Measurements from ENCODE around the gene ESYT2.
"Not testable (repeated sequence)": the region's sequence is repeated elsewhere in the genome, so short reads cannot be mapped to it uniquely, and the experiment has no call there.

ESYT2 gene, protein sequence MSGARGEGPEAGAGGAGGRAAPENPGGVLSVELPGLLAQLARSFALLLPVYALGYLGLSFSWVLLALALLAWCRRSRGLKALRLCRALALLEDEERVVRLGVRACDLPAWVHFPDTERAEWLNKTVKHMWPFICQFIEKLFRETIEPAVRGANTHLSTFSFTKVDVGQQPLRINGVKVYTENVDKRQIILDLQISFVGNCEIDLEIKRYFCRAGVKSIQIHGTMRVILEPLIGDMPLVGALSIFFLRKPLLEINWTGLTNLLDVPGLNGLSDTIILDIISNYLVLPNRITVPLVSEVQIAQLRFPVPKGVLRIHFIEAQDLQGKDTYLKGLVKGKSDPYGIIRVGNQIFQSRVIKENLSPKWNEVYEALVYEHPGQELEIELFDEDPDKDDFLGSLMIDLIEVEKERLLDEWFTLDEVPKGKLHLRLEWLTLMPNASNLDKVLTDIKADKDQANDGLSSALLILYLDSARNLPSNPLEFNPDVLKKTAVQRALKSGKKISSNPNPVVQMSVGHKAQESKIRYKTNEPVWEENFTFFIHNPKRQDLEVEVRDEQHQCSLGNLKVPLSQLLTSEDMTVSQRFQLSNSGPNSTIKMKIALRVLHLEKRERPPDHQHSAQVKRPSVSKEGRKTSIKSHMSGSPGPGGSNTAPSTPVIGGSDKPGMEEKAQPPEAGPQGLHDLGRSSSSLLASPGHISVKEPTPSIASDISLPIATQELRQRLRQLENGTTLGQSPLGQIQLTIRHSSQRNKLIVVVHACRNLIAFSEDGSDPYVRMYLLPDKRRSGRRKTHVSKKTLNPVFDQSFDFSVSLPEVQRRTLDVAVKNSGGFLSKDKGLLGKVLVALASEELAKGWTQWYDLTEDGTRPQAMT

DNA sequence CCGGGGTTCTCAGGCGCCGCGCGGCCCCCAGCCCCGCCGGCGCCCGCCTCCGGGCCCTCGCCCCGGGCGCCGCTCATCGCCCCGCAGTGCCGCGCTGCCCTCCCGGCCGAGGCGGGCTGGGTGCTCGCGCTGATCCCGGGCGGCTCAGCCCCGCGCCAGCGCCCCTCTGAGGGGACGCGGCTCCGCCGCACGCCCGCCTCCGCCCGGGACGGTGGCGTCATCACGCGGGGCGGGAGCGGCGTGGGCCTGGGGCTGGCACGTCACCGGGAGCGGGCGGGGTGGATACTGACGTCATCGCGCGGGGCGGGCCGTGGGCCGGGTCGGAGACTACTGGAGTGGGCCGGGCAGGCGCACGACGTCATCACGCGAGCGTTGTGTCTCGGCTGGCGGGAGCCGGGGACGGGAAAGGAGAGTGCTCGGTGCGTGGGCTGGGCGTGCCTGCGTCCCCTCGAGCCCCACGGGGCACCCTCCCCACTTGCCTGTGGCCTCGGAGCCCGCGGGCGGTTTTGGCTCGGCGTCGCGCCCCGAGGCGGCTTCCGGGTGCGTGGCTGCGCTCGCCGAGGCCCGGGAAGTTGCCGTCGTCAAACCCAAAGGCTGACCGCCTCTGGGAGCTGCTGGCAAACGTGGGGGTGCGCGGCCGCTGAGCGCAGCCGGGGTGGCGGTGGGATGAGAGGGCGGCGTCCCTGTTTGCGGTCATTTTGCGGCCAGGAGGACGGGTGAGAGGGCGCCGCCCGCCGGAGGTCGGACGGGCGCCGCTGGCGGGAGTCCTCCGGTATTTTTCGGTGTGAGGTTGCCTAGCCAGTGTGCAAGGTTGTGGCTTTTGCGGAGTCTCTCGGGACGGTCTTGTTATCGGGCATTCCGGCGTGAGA, at the start of gene ESYT2:
Gene ESYT2, minus strand, starts transcription at position 168 of the 869 bp plus-strand sequence. Its CDS starts 91 bp downstream, at position 77.
- DNase-seq (ENCODE audit: low spot score), result peak; percentile 89
- no peak for FAIRE-seq

DNA sequence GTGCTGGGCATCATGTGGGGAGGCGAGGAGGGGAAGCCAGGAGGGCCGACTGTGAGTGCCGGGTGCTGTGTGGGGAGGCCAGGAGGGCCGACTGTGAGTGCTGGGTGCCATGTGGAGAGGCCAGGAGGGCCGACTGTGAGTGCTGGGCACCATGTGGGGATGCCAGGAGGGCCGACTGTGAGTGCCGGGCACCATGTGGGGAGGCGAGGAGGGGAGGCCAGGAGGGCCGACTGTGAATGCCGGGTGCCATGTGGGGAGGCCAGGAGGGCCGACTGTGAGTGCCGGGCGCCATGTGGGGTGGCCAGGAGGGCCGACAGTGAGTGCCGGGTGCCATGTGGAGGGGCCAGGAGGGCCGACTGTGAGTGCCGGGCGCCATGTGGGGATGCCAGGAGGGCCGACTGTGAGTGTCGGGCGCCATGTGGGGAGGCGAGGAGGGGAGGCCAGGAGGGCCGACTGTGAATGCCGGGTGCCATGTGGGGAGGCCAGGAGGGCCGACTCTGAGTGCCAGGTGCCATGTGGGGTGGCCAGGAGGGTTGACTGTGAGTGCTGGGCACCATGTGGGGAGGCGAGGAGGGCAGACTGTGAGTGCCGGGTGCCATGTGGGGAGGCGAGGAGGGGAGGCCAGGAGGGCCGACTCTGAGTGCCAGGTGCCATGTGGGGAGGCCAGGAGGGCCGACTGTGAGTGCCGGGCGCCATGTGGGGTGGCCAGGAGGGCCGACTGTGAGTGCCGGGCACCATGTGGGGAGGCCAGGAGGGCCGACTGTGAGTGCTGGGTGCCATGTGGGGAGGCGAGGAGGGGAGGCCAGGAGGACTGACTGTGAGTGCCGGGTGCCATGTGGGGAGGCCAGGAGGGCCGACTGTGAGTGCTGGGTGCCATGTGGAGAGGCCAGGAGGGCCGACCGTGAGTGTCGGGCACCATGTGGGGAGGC, 49.1 kb upstream of the ESYT2 start:
- not testable (repeated sequence) for DNase-seq (ENCODE audit: low spot score); FAIRE-seq

DNA sequence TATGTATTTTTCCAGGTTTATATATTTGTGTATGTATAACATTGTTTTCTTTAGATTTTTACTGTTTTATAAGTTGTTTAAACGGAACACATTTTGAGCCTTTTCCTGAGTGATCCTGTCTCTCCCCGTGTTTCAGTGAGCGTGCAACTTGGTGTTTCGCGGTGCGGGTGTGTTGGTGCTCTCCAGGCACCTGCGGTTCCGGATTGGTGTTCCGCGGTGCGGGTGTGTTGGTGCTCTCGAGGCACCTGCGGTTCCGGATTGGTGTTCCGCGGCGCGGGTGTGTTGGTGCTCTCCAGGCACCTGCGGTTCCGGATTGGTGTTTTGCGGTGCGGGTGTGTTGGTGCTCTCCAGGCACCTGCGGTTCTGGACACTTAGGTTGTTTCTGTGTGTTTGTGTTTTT, 47.7 kb upstream of the ESYT2 start:
- FAIRE-seq (no peak), DNase-seq (ENCODE audit: low spot score) (no peak)

DNA sequence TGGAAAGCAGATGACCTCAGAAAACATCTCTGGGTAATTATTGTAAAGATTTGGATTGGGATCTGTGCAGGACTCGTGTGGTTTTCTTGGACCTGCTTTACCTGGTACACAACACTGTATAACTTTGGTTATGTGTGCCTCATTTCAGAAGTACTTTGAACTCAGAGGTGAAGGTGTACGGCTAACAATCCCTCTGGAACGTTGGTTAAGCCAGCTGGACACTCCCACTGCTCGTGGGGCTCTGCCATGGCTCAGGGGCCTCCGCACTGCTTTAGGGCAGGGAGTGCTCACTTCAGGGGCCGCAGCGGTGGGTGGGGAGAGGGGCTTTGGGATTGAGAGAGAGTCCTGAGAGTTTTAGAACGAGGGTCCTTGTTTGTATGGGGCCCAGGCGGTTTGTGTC, 40.6 kb upstream of the ESYT2 start:
- DNase-seq (ENCODE audit: low spot score), result no peak
- FAIRE-seq, result no peak

DNA sequence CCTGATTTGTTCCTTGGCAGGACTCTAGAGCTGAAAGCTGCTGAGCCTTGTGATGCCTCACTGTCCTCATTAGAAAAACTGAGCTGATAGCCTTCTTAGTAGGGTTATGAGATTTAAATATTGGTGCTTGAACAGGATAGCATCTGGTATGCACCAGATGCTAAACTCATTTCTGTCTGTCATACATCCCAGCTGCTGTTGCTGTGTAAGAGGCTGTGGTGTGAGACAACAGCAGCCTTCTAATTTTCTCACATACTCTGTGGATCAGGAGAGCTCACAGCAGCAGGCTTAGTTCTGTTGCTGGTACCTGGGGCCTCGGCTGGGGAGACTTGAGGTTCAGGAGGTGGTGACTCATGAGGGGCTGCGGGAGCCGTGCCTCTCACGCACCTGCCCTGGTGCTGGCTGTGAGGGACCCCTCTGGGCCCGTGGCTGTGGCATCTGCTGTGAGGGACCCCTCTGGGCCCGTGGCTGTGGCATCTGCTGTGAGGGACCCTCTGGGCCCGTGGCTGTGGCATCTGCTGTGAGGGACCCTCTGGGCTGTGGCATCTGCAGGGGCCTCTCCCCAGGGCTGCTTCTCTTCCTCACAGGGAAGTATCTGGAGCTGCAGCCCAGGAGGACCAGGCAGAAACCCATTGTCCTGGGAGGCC, 39.6 kb upstream of the ESYT2 start:
- FAIRE-seq, result no peak
- no peak for DNase-seq (ENCODE audit: low spot score)

DNA sequence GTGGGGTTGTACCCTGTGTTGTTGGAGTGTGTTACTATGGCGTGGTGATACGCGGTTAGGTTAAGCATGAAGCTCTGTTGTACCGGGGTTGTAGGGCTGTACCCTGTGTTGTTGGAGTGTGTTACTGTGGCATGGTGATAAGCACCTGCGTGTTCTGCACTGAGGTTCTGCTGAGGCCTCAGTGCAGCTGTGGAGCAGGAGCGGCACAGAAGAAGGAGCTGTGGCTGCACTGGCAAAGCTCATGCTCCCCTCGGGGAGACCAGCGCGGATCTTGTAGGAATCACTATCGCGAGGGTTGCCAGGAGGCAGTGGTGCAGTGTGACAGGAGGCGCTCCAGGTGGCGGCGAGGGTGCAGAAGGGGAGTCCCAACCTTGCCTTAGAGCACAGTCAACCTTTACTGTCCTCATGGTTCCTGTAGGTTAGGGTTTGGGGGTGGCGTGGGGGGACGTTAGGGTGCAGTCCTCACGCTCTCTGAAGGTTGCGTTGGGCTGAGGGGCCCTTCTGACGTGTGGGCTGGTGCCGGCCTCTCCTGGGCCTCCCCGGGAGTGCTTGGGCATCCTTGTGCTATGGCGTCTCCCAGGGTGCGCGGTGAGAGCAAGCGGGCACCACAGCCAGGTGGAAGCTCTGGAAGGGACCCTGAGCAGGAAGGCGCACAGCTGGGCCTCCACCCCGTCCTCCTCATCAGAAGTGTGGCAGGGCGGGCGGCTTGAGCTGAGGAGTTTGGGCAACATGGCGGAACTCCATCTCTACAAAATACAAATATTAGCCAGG, 38.1 kb upstream of the ESYT2 start:
- FAIRE-seq, result no peak
- DNase-seq (ENCODE audit: low spot score), result no peak

DNA sequence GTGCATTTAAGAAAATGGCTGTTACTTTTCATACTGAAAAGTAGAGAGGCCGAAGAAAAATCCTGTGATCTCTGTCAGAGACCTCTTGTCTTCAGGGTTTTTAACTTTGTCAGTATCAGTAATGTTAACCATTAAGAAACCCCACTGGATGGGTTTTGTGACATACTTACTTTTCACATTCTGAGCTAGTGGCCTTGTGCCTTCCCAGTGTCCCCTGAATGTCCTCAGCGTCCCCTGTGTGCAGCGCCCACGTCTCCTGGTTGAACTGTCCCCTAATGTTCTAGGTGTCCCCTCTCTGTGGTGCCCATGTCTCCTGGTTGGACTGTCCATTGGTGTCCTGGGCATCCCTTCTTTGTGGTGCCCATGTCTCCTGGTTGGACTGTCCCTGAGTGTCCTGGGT, 36.7 kb upstream of the ESYT2 start:
- no peak for DNase-seq (ENCODE audit: low spot score)
- no peak for FAIRE-seq

DNA sequence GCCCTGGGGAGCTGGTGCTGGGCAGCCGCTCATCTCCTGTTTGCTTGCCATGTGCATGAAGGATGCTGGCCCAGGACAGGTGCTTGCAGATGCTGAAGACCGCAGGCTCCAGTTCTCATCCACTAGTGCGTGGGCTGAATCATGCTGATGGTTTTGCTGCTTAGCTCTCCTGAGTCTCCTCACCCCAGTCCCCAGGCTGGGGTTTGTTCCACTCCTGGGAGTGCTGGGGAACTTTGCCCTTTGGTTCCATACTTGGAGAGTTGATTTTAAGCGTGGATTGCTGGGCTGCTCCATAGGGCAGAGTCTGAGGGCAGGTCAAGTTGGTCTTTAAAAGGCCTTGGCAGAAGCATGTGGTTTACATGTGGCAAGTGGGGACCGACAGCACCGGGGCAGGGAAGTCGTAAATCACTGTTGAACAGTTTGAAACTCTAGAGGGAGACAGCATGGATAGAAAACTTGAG, 36.2 kb upstream of the ESYT2 start:
- DNase-seq (ENCODE audit: low spot score) (no peak), FAIRE-seq (no peak)

DNA sequence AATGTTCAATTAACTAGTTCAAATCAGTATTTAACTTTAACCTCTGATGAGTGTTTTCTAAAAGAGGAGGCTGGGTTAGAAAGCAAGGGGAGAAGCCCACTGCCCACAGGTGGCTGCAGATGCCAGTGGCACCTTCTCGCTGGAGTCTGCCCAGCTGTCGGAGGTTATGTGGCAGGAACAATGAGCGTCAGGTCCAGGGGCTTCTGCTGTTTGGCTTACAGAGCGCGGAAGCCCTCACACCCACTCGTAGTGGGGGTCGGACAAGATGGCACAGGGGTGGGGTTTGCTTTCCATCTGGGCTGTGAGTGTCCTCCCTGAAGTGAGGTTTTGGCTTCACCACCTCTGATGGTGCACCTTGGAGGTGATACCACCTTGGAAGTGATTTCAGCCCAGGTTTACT, 35.5 kb upstream of the ESYT2 start:
- FAIRE-seq, result no peak
- no peak for DNase-seq (ENCODE audit: low spot score)

DNA sequence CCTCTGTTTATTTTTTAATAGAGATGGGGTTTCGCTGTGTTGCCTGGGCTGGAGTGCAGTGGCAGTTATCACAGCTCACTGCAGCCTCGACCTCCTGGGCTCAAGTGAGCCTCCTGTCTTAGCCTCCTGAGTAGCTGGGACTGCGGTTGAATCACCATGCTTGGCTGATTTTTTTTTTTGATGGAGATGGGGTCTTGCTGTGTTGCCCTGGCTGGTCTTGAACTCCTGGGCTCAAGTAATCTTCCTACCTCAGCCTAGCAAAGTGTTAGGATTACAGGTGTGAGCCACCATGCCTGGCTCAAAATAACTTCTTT, 35.2 kb upstream of the ESYT2 start:
- FAIRE-seq (no peak), DNase-seq (ENCODE audit: low spot score) (no peak)

DNA sequence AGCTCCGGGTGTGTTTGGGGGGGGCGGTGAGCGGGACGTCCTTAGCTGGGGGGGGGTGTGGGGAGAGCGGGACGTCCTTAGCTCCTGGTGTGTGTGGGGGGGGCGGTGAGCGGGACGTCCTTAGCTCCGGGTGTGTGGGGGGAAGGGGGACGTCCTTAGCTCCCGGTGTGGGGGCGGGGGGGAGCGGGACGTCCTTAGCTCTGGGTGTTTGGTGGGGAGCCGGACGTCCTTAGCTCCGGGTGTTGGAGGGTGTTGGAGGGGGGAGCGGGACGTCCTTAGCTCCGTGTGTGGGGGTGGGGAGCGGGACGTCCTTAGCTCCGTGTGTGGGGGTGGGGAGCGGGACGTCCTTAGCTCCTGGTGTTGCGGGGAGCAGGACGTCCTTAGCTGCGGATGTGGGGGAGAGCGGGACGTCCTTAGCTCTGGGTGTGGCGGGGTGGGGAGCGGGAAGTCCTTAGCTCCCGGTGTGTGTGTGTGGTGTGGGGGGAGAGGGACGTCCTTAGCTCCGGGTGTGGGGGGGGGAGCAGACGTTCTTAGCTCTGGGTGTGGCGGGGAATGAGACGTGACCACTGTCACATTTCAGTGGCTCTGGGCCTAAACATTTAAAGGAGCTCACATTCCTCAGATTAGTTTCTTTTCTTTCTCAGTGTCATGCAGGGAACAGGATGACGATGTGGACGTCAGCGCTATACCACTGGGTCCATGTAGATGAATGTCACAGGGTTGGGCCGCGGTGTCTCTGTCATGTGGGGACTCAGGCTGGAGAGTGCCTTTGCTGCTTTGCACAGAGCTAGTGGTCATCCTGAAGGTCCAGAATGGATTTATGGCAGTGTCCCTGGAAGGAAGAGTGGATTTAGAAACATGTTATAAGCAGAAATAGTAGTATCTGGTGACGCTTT, 34.5 kb upstream of the ESYT2 start:
- DNase-seq (ENCODE audit: low spot score), result peak; percentile 91
- FAIRE-seq, result peak; percentile 81

DNA sequence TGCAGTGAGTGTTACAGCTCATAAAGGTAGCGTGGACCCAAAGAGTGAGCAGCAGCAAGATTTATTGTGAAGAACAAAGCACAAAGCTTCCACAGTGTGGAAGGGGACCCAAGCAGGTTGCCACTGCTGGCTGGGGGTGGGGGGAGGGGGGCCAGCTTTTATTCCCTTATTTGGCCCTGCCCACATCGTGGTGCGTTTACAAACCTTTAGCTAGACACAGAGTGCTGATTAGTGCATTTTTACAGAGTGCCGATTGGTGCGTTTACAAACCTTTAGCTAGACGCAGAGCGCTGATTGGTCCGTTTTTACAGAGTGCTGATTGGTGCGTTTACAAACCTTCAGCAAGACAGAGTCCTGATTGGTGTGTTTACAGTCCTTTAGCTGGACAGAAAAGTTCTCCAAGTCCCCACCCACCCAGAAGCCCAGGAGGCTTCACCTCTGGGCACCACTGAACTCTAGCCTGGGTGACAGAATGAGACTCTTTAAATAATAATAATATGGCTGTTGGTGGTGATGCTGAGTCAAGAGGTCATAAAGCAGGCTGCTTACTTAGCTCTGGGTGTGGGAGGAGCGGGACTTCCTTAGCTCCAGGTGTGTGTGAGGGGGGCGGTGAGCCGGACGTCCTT, 33.8 kb upstream of the ESYT2 start:
- not testable (repeated sequence) for FAIRE-seq
- DNase-seq (ENCODE audit: low spot score), result peak; percentile 63

DNA sequence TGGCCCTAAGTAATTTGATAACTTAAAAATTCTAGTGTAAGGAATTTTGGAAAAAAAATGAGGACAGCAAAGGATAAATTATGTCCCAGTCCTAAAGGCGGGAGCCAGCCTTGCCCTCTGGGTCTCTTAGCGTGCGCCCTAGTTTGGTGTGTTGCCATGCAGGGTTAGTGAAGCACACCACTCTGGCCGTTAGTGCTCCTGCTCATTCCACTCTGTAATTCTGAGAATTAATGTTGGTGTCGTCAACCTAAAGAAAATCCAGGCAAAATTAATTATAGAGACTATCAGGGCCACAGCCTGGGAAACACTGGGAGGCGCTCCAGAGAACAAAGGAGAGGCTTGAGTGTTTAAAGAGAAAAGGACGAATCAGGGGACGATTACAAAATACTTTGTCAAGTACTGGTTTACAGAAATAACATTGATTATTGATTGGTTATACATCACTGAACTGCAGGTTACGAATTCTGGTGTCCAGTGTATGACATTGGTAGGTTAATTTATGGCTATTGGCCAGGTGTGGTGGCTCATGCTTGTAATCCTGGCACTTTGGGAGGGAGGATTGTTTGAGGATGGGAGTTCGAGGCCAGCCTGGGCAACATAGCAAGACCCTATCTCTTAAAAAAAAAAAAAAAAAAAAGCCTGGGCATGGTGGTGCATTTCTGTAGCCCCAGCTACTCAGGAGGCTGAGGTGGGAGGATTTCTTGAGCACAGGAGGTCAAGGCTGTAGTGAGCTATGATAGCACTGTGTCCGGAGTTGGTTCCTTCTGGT, 32.8 kb upstream of the ESYT2 start:
- DNase-seq (ENCODE audit: low spot score), result no peak
- no peak for FAIRE-seq

DNA sequence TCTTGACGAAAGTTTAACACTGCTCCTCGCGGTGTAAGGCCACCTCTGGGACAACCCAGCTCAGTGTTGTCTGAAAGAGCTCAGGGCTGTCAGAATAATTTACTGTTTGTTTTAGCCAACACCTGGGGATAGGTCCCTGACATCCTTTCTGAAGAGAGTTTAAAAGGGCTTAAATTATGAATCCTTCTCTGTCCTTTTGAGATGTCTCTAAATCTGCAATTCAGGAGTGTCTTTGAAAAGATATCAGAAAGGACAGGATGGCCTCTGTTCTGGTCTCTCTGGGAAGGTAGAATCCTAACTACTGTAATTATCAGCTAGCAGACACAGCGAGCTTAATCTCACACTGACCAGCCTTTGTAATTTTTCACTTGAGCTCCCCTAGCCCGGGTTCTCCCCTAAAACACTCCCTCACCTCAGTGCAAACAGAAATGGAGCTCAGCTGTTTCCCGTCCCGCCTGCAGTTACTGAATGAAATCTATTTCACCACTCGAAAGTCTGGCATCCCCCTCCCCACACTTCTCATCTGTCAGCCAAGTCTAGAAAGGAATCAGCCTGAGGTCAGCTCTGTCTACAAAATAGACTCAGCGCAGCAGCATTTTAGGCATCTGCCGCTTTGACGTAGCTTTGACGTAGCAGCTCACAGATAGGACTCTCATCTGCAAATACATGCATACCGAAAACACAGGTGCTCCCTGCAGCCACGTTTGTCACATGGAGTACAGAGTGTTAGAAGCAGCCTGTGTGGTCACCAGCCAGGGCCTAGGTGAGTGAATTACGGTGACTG, 31.9 kb upstream of the ESYT2 start:
- FAIRE-seq, result no peak
- DNase-seq (ENCODE audit: low spot score), result no peak

DNA sequence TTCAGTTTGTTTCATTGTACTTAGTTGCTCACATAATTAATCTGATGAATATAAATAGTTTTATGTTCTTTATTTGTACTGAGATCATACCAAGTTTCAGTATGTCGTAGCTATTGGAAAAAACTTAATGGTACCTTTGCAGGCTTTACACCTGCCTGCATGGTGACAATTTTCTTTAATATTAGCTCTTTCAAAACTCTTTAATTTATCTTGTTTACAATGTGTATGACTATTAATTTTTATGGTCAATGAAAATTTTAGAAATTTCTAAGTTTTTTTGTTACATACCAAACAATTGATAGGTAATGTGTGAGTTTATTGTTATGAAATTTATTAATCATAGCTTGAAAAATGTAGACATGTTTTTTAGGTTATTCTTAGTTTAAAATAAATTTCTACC, 31.1 kb upstream of the ESYT2 start:
- DNase-seq (ENCODE audit: low spot score), result no peak
- no peak for FAIRE-seq

All from RCC 7860 (cell line).